ENCODE measurements around the gene MYCBP2.

Gene MYCBP2

DNA sequence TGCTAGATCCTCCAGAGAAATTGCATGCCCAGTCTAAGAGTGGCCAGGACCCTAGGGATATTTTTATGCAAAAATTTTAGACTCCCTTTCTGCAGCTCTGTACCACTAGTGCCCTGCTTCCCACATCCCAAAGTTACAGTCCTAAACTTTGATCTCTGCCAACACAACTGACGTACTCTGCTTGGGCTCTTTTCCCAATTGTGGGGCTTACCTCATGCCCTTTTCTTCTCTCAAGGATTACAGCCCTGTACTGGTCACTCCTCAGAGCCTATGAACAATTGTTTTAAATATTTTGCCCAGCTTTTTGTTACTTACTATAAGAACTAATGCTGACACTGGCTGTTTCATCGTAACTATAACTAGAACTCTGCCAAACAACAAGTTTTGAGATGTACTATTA is 242.1 kb downstream of the MYCBP2 start:
- DNase-seq: no peak

- DNase-seq: no peak
These were observed 246.9 kb downstream of the MYCBP2 start for GRCh38 chr13:77079902-77080413.

DNA sequence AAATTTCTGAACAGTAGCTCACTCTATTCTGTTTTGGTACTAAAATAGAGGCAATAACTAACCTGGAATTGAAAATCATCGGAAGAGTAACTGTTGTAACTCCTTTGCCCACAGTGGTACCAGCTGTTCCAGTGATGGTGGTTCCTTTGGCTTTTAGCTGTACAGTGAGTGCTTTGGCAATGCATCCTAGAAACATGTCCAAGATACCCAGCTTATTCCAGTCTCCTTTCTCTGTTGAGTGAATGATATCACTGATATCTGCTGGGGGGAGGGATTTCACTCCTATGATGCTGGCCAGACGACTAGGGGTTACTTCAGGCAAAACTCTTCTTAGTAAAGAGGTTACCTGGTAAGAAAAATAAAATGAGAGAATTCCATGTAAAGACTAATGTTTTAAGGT is 259.4 kb downstream of the MYCBP2 start:
- no peak for DNase-seq

DNA sequence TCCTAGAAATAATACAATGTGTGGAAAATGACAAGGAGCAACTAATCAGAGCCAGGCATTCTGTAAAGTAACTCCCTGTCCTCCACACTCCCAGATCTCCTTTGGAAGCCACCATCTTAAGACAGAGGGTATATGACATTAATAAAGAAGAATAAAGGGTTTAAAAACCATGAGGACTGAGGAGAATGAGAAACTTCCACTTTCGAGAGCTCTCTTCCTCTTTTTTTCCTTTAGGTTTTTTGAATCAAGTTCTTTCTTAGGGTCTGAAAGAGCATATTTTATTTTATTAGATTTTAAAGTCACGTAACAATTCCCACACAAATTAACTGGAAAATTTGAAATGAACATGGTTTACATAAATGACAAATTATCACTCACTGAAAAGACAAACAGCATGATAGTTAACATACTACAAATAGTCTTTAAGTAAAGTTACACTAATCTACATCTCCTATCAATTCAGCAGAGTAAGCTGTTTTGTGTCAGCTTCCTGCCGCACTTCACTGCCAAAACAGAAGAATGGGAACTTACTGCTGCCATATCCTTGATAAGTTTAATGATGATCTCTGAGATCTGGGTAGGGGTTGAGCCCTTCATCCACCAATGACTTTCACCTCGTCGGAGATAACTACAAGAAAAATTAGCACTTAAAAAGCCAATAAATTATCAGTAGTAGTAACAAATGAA is 261.3 kb downstream of the MYCBP2 start:
- DNase-seq: no peak

DNA sequence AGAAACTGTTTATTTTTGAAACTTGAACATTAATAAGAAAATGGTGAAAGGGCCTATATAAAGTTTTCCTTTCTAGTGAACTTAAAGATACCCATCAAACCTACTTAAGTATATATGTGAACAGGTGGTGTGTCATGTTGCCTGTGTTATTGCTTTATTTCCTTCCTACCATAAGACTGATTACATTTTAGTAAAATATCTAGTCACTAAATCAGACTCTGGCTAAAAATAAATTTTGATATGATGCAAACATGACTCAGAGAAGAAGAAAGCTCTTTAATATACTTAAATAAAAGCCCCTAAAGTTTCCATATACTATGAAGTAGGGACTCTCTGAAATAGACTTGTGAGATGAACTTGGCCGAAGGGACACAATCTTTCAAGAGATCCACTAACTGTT is 264.8 kb downstream of the MYCBP2 start:
- DNase-seq: no peak

DNA sequence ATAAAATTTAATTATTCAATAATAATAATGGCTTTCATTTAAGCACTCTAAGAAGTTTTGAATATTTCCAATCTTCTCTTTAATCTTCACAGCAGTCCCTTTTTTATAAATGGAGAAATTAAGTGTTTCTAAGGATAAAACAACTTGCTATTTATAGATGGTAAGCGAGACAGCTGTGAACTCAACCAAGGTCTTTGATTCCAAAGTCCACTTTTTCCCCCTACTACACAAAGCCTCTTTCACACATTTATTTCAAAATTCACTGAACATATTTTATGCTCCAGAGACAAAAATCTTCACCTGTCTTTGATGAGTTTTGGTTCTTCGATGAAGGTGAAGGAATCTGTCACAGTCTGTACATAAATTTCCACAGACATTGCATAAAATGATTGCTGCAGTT is 265.5 kb downstream of the MYCBP2 start:
- DNase-seq: no peak

GRCh38 chr13:77056886-77057285 is 270.0 kb downstream of the MYCBP2 start:
- no peak for DNase-seq

- no peak for DNase-seq
These were observed 270.5 kb downstream of the MYCBP2 start for GRCh38 chr13:77056382-77056781.

DNA sequence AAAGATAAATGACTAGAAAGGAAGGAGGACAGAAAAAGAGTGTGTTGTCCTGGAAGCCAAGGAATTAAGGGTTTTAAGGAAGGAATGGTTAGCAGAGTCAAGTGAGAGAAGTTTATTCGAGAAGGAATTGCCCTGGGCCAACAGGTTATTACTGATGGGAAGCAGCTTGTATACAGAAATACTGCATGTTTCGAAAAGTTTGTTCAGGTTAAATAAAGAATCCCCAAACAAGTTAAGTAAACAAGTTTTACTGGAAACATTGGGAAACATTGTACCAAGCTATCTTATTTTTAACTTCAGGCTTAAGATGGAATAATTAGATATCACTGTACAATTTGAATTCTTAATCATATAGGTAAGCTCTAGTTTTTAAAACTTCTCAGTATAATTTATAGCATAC is 271.7 kb downstream of the MYCBP2 start:
- DNase-seq: no peak

- no peak for DNase-seq
These were observed 273.7 kb downstream of the MYCBP2 start for GRCh38 chr13:77053192-77053591.

DNA sequence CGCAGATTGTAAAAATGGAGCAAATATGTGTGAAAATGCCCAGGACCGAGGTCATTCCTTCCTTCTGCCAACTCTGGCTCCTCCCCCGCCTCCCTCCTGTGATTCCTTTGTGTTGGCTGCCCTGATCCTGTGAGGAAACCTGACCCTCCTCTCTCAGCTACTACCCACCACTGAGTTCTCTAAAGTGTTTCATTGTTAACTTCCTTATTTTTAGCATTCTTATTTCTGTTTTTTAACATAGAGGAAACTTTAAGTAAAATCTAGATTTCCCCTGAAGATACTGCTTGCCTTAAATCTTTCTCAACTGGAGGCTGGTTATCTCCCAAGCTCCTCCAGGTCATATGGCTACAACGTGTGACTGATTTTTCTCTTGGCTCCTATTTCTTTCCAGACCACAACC is 278.2 kb downstream of the MYCBP2 start:
- DNase-seq: no peak

DNA sequence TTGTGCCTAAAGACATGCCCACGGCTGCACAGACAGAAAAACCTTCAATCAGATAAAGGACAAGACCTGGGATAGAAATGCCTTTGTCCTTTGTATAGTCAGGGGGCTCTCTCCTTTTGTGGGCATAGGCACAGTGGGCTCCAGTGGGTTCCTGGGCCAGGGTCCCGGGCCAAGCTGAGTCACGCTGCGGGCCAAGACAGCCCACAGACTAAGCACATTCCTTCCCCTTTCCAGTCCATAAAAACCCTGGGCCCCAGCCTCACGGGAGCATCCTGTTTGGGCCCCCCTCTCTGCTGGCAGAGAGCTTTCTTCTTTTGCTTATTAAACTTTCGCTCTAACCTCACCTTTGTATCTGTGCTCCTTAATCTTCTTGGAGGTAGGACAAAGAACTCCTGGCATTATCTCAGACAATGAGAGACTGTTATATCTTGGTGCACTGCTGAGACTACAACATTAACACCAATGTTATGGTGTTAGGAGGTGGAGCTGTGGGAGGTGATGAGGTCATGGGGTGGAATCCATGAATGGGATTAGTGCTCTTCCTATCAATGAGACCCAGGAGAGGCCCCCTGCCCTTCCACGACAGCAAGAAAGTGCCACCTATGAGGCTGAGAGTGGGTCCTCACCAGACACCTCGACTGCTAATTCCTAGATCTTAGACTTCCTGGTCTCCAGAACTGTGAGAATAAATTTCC is 279.1 kb downstream of the MYCBP2 start:
- no peak for DNase-seq

GRCh38 chr13:77042566-77043177 is 284.2 kb downstream of the MYCBP2 start:
- no peak for DNase-seq

- DNase-seq: no peak
These were observed 286.1 kb downstream of the MYCBP2 start for GRCh38 chr13:77040835-77041234.

- no peak for DNase-seq
These were observed 286.8 kb downstream of the MYCBP2 start for GRCh38 chr13:77040076-77040475.

DNA sequence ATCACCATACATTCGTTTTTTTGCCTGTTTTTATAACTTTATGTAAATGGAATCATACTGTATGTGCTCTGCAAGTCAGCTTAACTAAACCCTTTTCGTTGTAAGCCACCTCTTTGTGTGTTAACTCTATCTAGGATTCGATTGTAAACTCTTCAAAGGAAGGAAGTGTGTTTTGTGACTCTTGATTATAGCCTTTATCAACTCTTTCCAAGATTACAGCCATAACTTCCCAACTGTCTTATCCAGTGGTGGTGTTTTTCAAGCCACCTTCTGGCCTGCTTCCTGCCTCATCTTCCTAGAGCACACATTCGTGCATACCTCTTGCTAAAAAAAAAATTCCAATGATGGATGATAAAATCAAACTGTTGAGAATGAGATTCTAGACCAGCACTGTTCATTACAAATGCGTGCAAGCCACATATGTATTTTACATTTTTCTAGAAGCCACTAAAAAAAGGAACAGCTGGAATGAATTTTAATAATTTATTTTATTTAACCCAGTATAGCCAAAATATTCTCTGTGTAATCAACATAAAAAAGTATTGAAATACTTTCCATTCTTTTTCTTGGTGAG is 287.9 kb downstream of the MYCBP2 start:
- no peak for DNase-seq

- DNase-seq: no peak
These were observed 290.6 kb downstream of the MYCBP2 start for GRCh38 chr13:77036279-77036678.

DNA sequence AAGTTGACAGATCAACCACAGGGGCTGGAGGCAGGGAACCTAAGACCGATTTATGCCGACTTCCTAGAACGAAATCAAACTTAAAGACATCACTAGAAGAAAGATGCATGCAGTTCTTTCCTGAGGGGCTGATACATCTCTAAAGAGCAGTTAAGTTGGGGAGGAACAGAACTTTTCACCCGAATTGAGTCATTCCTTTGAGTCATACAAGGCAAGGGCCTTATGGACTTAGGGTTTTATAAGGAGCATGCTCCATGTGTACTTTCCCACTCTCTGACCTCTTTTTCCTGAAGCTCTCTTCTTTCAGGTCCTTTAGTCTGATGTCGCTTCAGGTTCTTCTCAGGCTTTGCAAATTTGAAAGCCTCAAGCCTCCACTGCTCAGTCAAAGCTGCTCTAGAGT is 292.0 kb downstream of the MYCBP2 start:
- DNase-seq: no peak

- DNase-seq: no peak
These were observed 293.1 kb downstream of the MYCBP2 start for GRCh38 chr13:77033717-77034302.

DNA sequence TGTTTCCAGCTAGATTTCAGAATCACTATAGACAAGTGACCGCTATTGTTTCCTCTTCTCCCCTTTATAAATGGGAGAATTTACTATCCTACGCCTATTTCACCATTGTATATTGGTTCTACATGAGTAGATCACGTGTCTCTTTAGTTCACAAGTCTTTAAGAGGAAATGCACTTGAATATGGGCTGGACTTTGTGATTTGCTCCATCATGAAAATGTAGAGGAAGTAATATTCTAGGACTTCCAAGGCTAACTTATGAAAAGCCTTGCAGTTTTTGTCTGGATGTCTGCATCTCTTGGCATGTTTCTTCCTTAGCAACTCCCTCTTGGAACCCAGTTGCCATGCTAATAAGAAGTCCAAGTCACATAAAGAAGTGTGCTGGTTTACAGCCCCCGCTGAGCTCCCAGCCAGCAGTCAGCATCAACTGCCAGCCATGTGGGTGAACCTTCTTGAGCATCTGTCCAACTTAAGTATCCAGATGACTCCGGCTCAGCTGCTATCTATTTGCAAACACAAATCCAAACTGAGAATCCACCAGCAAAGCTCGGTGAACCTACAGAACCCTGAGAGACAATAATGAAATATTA is 295.1 kb downstream of the MYCBP2 start:
- no peak for DNase-seq

GRCh38 chr13:77029436-77029835 is 297.5 kb downstream of the MYCBP2 start:
- DNase-seq: no peak

- DNase-seq: peak; percentile 11
These were observed 298.7 kb downstream of the MYCBP2 start for GRCh38 chr13:77028202-77028601.
